GM21447 (cell line): Measurements from ENCODE around the gene SNX17.
"Not testable (repeated sequence)": the region's sequence is repeated elsewhere in the genome, so short reads cannot be mapped to it uniquely, and the experiment has no call there.

ENCODE experiments used
- ATAC-seq: cut with Tn5 transposase; IDR thresholded peaks from one replicate; pipeline ENCODE4 v1.9.1; 2021; ENCODE audit not compliant: unreplicated experiment

The SNX17 gene

GRCh38 chr2:27398962-27399361 is 28.5 kb downstream of the SNX17 start:
- ATAC-seq = no peak

DNA sequence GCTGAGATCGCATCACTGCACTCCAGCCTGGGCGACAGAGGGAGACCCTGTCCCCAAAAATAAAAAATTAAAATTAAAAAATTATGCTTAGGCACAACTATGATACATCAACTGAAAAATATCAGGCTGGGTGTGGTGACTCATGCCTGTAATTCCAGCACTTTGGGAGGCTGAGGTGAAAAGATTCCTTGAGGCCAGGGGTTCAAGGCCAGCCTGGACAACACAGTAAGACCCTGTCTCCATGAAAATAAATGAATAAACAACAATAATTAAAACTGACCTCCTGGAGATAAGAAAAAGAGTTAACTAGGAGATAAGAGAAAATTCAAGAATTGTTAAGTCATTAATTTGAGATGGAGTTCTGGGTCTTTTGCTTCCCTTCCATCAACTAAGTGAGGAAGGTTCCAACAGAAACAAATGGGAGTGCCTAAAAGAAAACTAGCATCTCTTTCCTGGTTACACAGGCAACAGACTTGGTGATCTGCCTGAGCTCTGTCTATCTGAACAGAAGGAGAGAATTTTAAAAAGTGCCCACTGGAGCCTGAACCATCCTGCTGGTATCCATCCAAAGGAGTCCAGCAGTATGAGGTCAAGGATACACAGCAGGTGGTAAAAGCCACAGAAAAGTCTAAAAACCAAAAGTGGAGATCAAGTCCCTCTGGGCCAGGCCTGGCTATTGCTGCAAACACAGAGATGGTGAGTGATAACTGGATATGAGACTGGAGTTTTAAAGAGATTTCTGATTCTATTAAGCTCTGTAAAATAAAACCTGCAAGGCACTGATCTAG is 30.1 kb downstream of the SNX17 start:
- ATAC-seq = no peak

GRCh38 chr2:27407798-27408491 is 37.5 kb downstream of the SNX17 start:
- ATAC-seq = no peak

DNA sequence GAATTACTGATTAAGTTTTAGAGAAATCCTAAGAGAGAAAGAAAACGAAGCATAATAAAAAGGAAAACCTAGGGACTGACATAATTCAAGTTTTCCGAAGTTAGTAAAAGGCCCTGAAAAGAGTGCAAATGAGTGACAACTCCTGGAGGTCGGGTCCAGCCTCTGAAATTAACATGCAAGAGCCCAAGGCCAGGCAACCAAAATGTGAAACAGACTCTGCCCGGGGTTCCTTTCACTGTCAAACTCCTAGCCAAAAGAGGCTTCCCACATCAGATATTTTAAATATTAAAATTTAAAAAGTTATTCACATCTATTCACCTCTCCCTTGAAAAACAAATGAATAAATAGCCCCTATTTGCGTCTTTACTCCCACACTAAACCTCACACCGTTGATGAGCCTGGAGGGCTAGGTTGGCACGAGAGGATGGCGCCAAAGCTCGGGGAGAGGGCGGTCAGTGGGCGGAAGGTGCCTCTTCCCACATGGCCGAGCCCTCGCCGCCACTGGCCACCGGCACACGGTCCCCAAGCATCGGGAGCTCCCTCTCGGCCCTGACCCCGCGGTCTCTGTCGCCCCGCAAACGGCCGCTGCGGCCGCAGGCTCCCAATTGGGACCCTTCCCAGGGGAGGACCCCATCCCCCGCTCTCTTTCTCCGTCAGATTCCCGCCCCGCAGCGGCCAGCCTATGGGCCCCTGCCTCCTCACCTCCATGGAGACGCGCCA is 38.3 kb downstream of the SNX17 start:
- peak; percentile 36 for ATAC-seq

GRCh38 chr2:27409321-27410073 is 39.1 kb downstream of the SNX17 start, which contains the start of gene PPM1G:
TSS of gene PPM1G (minus strand) at chr2:27409591. CDS start at chr2:27409422, 169 bp downstream.
- peak; percentile 95 for ATAC-seq

DNA sequence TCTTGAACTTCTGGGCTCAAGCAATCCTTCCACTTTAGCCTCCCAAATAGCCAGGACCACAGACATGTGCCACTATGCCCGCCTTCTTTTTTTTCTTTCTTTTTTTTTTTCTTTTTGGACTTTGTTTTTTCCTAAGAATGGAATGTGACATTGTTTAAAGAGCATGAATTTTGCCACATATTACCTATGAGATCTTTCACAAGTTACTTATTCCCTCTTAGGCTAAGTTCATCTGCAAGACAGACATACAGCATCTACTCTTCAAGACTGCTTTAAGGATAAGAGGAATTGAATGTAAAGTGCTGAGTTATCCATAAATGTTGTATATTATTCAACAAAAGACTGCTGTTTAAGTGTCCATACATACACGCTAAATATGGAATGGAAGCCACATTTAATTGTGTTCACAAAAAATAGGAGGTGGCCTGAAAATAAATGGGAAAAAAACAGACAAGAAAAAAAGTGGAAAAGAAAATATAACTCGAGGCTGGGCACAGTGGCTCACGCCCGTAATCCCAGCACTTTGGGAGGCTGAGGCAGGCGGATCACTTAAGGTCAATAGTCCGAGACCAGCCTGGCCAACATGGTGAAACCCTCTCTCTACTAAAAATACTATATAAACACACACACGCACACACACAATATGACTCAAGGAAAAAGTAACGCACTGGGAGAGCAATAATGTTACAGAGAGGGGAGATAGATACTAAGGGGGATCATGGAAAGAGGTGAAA is 42.2 kb downstream of the SNX17 start:
- no peak for ATAC-seq

- ATAC-seq = no peak
Measured at GRCh38 chr2:27416151-27416550, 45.7 kb downstream of the SNX17 start.

- no peak for ATAC-seq
Measured at GRCh38 chr2:27420996-27421395, 50.6 kb downstream of the SNX17 start.

GRCh38 chr2:27421660-27422250 is 51.3 kb downstream of the SNX17 start:
- ATAC-seq = no peak

DNA sequence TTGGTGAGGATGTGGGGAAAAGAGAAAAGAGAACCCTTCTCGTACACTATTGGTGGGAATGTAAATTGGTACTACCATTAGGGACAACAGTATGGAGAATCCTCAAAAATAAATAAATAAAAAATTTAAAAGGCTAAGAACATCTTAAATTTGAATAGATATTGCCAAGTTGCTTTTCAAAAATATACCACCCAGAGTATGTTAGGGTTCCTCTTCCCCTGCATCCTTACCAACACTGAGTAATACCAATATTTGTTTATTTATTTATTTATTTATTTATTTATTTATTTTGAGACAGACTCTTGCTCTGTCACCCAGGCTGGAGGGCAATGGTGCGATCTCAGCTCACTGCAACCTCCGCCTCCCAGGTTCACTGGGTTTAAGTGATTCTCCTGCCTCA is 52.5 kb downstream of the SNX17 start:
- ATAC-seq = no peak

DNA sequence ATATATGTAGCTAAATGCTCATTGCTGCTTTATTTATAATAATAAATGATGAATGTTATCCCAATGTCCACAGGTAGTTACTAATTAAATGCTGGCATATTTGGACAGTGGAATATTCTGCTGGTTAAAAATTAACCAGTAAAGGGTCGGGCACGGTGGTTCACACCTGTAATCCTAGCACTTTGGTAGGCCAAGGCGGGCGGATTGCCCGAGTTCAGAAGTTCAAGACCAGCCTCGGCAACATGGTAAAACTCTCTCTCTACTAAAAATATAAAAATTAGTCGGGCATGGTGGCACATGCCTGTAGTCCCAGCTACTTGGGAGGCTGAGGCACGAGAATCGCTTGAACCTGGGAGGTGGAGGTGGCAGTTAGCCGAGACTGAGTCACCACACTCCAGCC is 54.6 kb downstream of the SNX17 start:
- ATAC-seq = not testable (repeated sequence)
